A549 (cell line): Measurements from ENCODE around the gene GNAO1. TPM values are rescaled to one million over a fixed set of nuclear protein-coding genes. Genes with fewer than 3 reads are reported as not detected.

Source experiments
- ATAC-seq, 2 experiments: fragments of 200-7000 bp in 1 of 2; fragments of >200 bp in 1 of 2; cut with Nextera tagmentation in 1 of 2; cut with Tn5 transposase in 1 of 2; 3 replicates each; pipeline versions ENCODE4 v1.8.0 to v1.9.1; 2018 to 2020; ENCODE audit warnings: mild to moderate bottlenecking in 1 of 2, moderate library complexity in 1 of 2
- CTCF ChIA-PET: fragments of 300-600 bp; sonication (Branson Sonifier 250); formaldehyde crosslinking; extraction: SDS; loops from one replicate; lab custom pipeline; 2021; ENCODE audit warnings: antibody characterized with exemption, inconsistent platforms; lab: Yijun Ruan, JAX
- POLR2A ChIA-PET: fragments of 350-600 bp; formaldehyde crosslinking; extraction: SDS; loops from one replicate; lab custom pipeline; 2021; ENCODE audit warnings: antibody characterized with exemption, inconsistent platforms; lab: Yijun Ruan, JAX
- DNase-seq, 2 experiments: peaks; one replicate each; pipeline versions ENCODE4 v3.0.0 to v3.0.0-alpha.2; 2011 to 2016; ENCODE audit warnings: low read depth in 1 of 2, low spot score in 1 of 2
- FAIRE-seq: peaks from 2 replicates; lab custom pipeline; 2011; peaks lifted over from hg19 to GRCh38; lab: Jason Lieb, UNC
- H3K27ac ChIP-seq, 2 experiments: fragments of >200 bp; sonication (Bioruptor Twin); formaldehyde crosslinking; 3 replicates each; pipeline ENCODE4 v1.5.1; 2016 to 2017
- H3K4me1 ChIP-seq: fragments of >200 bp; sonication (Bioruptor Twin); formaldehyde crosslinking; 3 replicates; pipeline ENCODE4 v1.6.1; 2016
- H3K4me2 ChIP-seq: fragments of >200 bp; sonication (Bioruptor Twin); formaldehyde crosslinking; 3 replicates; pipeline ENCODE4 v1.6.1; 2016
- H3K4me3 ChIP-seq: fragments of >200 bp; sonication (Bioruptor Twin); formaldehyde crosslinking; 3 replicates; pipeline ENCODE4 v1.5.1; 2016
- H3K9me3 ChIP-seq: fragments of >200 bp; sonication (Bioruptor Twin); formaldehyde crosslinking; 3 replicates; pipeline ENCODE4 v1.6.1; 2016
- CBX2 ChIP-seq: fragments of 200-600 bp; sonication (generic); IDR thresholded peaks from 2 replicates; pipeline ENCODE4 v1.6.1; 2016; ENCODE audit warnings: low read depth, mild to moderate bottlenecking, borderline replicate concordance
- CHD4 ChIP-seq: fragments of 200-600 bp; sonication (generic); IDR thresholded peaks from 2 replicates; pipeline ENCODE4 v1.6.1; 2016; ENCODE audit warnings: antibody characterized with exemption, mild to moderate bottlenecking, borderline replicate concordance
- GATA3 ChIP-seq: IDR thresholded peaks from 2 replicates; pipeline ENCODE4 v1.6.1; 2012; ENCODE audit warnings: borderline replicate concordance
- KDM1A ChIP-seq: fragments of 200-600 bp; sonication (generic); IDR thresholded peaks from 2 replicates; pipeline ENCODE4 v1.6.1; 2016; ENCODE audit warnings: low read depth, mild to moderate bottlenecking
- KDM5A ChIP-seq: fragments of 200-600 bp; sonication (generic); IDR thresholded peaks from 2 replicates; pipeline ENCODE4 v1.6.1; 2016; ENCODE audit warnings: antibody characterized with exemption, mild to moderate bottlenecking
- MAZ ChIP-seq: fragments of 150-350 bp; IDR thresholded peaks from 2 replicates; pipeline ENCODE4 v1.6.1; 2014; ENCODE audit warnings: antibody characterized with exemption, low read depth, low read length, borderline replicate concordance
- NR3C1 ChIP-seq: fragments of >200 bp; sonication (Bioruptor Twin); formaldehyde crosslinking; IDR thresholded peaks from 3 replicates; pipeline ENCODE4 v1.6.1; 2017
- PHF8 ChIP-seq: fragments of 200-600 bp; sonication (generic); IDR thresholded peaks from 2 replicates; pipeline ENCODE4 v1.6.1; 2016; ENCODE audit warnings: low read depth, mild to moderate bottlenecking, antibody characterized with exemption, moderate library complexity, borderline replicate concordance
- POLR2A ChIP-seq: IDR thresholded peaks from 2 replicates; pipeline ENCODE4 v1.6.1; 2012; ENCODE audit warnings: mild to moderate bottlenecking, low read length
- SREBF2 ChIP-seq: fragments of 450-650 bp; IDR thresholded peaks from 2 replicates; pipeline ENCODE4 v1.6.1; 2014; ENCODE audit warnings: mild to moderate bottlenecking, moderate library complexity
- ZFP36 ChIP-seq: fragments of 450-650 bp; IDR thresholded peaks from 2 replicates; pipeline ENCODE4 v1.6.1; 2014; ENCODE audit warnings: borderline replicate concordance; ENCODE audit not compliant: partially characterized antibody
- ZSCAN20 ChIP-seq: fragments of 250-450 bp; sonication (Bioruptor Pico); IDR thresholded peaks from 2 replicates; pipeline ENCODE4 v1.8.0; 2022; ENCODE audit warnings: mild to moderate bottlenecking, moderate library complexity
- WGBS: methylation state at CpG from one replicate; pipeline ENCODE4 v1.1.6; 2017; ENCODE audit errors: missing lambda C conversion rate; 5-methylcytosine and 5-hydroxymethylcytosine counted together
- polyA plus RNA-seq, 4 experiments: library from polyadenylated mRNA; depleted of rRNA in 3 of 4; stranded (reverse); fragments of >200 nt; fragmentation: RNase III in 1 of 4; extraction: RNeasy Plus Mini Kit Qiagen cat#74134 plus additional on column Dnase treatment in 1 of 4; gene quantifications; 2 replicates in 3 of 4; 3 replicates in 1 of 4; pipeline ENCODE4 v1.2.3, GENCODE V29; 2011 to 2017
- TF ChIP-seq, protein P1 (sequence below): fragments of 250-450 bp; sonication (Bioruptor Pico); IDR thresholded peaks from 2 replicates; pipeline ENCODE4 v1.5.0; 2021; ENCODE audit warnings: mild to moderate bottlenecking, moderate library complexity, borderline replicate concordance
- TF ChIP-seq, protein P2 (sequence below): IDR thresholded peaks from 2 replicates; pipeline ENCODE4 v1.6.1; 2012

Gene GNAO1
- polyA plus RNA-seq, 2 of the 4 experiments (the other 2 are of a cell fraction) = 0.22 to 0.23 TPM

- TF ChIP-seq, protein P1, sequence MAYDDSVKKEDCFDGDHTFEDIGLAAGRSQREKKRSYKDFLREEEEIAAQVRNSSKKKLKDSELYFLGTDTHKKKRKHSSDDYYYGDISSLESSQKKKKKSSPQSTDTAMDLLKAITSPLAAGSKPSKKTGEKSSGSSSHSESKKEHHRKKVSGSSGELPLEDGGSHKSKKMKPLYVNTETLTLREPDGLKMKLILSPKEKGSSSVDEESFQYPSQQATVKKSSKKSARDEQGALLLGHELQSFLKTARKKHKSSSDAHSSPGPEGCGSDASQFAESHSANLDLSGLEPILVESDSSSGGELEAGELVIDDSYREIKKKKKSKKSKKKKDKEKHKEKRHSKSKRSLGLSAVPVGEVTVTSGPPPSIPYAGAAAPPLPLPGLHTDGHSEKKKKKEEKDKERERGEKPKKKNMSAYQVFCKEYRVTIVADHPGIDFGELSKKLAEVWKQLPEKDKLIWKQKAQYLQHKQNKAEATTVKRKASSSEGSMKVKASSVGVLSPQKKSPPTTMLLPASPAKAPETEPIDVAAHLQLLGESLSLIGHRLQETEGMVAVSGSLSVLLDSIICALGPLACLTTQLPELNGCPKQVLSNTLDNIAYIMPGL (CRISPR knock-in tag) = no peak
- TF ChIP-seq PHF8 = no peak
- TF ChIP-seq KDM5A = no peak
- TF ChIP-seq KDM1A = no peak
- no peak for TF ChIP-seq NR3C1
- no peak for TF ChIP-seq CHD4
Measured at GRCh38 chr16:56242740-56243139, 51.5 kb downstream of the GNAO1 start (continued).

DNA sequence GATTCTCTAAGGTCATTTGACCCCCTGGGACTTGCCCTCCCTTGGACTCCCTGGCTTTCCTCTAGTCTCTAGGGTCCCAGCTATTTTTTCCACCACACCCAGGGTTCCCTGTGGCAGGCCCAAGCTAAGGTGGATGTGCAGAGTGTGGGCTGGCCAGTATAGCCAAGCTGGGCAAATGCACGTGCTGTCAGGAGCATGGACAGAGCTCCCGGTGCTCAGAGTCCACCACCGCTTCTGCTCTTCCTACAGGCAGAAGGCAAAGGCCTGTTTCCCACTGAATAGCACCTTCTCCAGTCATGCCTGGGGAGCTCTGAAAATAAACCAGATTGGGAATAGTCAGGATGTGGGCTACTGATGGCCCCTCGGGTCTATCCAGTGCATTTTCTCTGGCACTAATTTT, 53.3 kb downstream of the GNAO1 start:
- WGBS = 84% methylated on average over 4 of the region's 4 CpGs
- H3K4me1 ChIP-seq = peaks cover 18% of the 10 kb centered on the region
- POLR2A ChIA-PET = no interaction called here

GRCh38 chr16:56245197-56245596, 53.9 kb downstream of the GNAO1 start:
- Histone ChIP-seq H3K4me1 (peaks cover 18% of the 10 kb centered on the region), H3K9me3 (no peaks in the 10 kb centered on the region), H3K27ac (peak overlapping the region in 1 of 2 experiments; percentile 62; a peak in 2 of 6 replicates), H3K4me2 (peak overlapping the region; percentile 21; the same call in 2 of the 3 replicates), H3K4me3 (no peak overlapping the region)
- ATAC-seq (peak in 1 of 2 experiments; percentile 47; a peak in 3 of 6 replicates), DNase-seq (no peak), FAIRE-seq (no peak)
- 64% methylated on average over 6 of the region's 6 CpGs for WGBS
- POLR2A ChIA-PET = no interaction called here
- CTCF ChIA-PET = no interaction called here
- no peak for TF ChIP-seq MAZ
- no peak for TF ChIP-seq POLR2A
- no peak for TF ChIP-seq CBX2
- no peak for TF ChIP-seq KDM5A

More for the DNA sequence above, 53.3 kb downstream of the GNAO1 start:
- H3K4me3 ChIP-seq = no peak overlapping the region
- no peak for ATAC-seq
- CTCF ChIA-PET = interaction anchor here (1.5 kb wide), 1 partner anchor 18 kb away, joined by 5 read pairs; no protein-coding TSS in a partner anchor
- no peak overlapping the region for H3K4me2 ChIP-seq
- no peak for DNase-seq
- TF ChIP-seq ZFP36 (no peak), SREBF2 (no peak), CBX2 (no peak), CHD4 (no peak), ZSCAN20 (CRISPR knock-in tag) (no peak)
- FAIRE-seq = no peak
- peak overlapping the region in 1 of 2 experiments; percentile 62; a peak in 2 of 6 replicates for H3K27ac ChIP-seq
- no peaks in the 10 kb centered on the region for H3K9me3 ChIP-seq

DNA sequence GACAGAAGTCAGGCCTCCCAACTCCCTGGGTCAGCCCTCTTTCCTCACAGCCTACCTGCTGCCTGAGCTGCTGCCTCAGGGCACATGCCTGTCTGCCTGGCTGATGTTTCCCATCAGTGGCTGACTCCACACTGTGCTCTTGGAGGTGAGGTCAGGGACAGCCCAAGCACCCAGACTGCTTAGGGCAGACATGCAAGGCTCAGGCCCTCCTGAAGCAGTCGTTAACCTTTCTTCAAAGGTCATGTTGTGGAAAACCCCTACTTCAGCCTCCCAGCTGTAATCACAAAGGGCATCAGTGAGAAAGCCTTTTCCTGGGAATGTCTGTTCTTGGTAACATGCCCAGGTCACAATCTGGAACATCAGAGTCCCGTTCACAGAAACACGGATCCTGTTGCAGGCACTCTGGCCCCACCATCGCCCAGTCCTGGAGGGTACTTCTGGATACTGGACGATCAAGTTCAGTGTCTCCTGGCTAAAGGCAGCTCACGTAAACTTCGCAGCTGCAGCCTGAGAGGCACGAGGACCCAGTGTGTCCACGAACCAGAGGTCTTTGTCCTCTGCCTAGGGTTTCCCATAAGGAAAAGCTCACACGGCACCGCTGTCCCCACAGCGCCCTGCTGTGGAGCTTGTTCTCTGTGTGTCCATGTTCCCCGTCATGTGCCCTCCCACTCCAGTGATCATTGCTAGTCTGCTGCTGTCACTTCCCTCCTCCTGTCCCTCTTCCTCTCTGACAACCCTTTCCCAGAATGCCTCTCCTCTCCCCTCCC, 54.9 kb downstream of the GNAO1 start:
- H3K4me2 ChIP-seq = peak overlapping the region; percentile 21; the same call in 2 of the 3 replicates
- ChIA-PET CTCF (interaction anchor here (0.9 to 2.3 kb wide), 2 partner anchors 72 to 302 kb away, joined by 3 to 6 read pairs; no protein-coding TSS in a partner anchor), POLR2A (no interaction called here)
- H3K4me1 ChIP-seq = peaks cover 18% of the 10 kb centered on the region
- H3K9me3 ChIP-seq = no peaks in the 10 kb centered on the region
- H3K4me3 ChIP-seq = no peak overlapping the region
- H3K27ac ChIP-seq = peak overlapping the region in 1 of 2 experiments; percentile 62; a peak in 2 of 6 replicates
- FAIRE-seq = no peak
- ATAC-seq = peak; percentile 79 to 86
- TF ChIP-seq SREBF2 (no peak), GATA3 (peak; percentile 41; the same call in 1 of the 2 replicates)
- TF ChIP-seq, protein P2, sequence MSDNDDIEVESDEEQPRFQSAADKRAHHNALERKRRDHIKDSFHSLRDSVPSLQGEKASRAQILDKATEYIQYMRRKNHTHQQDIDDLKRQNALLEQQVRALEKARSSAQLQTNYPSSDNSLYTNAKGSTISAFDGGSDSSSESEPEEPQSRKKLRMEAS = 0 out of 2 replicates have a peak, but pooled peaks have one; percentile 20
- 64% methylated on average over 13 of the region's 13 CpGs for WGBS
- peak in 1 of 2 experiments; percentile 54 for DNase-seq
